CD4-positive, alpha-beta T cell treated with Interleukin-15 for 1 hour (primary cell): ENCODE data around the gene PIEZO2.

Experiments
- DNase-seq: peaks from one replicate; pipeline ENCODE4 v3.0.0-alpha.2; 2020

PIEZO2 gene

DNA sequence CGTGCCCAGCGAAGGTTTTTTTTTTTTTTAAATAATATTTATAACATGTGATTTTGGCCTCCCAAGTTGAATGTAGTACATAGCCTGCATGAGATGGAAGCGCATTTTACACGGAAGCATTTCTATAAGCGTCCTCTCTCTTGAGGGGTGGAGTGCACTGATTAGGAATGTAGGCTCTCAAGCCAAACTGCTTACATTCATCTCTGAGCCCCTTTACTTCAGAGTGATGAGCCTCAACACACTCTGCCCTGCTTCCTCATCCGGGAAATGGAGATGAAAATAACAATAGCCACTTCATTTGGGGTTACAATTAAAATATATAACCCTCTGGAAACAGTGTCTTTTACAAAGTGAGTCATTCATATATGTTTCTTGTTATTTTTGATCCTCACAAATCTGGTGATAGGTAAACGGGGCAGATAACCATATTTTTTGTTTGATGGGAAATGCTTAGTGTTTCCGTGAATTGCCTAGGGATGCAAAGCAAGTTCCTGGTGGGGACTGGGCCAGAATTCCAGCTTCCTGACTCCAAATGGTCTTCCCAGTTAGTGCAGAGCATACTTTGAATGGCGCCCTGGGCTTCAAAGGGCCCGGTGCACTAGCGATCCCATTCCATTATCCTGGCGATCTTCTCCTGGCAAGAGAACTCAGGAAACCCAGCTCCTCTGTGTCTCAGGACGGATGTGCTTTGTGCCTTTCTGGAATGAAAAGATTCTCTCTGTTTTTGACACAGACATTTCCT lies 124.3 kb downstream of the PIEZO2 start:
- DNase-seq, result no peak

DNA sequence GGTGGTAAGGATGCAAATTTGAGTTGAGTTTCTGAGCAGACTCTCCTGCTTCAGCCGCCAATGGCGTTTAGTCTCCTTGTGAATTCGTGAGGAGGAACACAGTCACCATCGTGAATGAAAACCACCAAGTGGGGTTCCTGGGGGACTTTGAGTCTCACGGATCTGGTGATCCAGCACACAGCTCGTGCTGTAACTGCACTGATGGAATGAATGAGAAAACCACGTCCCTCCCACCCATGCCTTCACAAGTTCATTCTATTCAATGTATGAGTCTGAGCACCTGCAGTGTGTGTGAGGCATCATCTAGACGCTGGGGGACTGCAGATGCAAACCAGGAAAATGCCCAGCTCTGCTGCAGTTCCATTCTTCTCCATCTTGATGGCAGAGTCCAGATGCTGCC lies 127.9 kb downstream of the PIEZO2 start:
- no peak for DNase-seq

DNA sequence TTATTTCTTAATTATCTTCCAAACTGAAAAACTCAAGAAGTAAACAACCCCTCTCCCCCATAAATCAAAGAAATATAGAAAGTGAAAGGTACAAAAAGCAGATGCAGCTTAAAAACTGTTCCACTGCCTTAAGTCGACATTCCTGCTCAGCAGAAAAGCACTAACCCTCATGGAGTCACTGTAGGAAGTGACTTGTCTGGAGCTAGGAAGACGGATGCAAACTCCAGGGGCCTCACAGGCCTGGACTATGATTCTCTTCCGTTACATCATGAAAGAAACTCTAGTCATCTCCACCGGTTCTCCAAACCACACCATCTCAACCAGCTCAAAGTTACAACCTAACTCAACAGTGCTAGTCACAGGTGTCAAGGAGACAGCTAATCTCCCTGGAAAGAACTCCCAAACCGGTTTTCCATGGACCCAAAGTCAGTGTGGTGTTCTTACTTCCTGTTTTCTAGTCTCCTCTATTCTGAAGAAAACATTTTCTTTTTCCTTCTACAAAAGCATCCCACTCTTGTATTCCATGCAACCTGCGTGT lies 128.4 kb downstream of the PIEZO2 start:
- no peak for DNase-seq

DNA sequence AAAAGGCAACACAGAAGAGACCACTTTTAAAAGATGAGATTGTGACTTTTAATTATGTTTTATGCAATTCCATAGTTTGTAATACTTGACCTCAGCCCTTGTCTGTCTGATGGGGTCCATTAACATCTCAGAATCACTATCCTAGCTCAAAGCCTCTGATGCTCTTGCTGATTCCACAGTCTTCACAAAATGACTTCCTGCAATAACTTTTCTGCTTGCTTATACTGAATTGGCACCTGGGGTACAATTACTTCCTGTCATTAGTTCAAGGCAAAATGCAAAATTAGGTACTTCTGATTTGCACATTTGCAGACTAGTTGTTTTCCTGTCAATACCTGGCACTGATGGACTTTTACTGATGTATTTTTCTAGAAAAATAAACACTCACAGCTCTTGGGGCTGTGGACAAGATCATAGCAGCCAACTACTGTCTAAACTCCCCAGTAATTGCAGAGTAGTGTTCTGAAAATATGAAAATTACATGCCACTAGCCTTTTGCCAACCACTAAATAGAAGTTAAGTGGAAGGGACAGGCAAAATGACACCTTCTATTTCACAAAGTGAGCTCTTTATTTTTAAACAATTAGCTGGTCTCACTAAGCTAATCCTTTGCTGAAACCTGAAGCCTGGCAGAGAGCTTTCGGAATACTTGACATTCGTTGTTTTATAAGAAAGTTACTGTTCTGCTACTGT lies 129.1 kb downstream of the PIEZO2 start:
- no peak for DNase-seq

DNA sequence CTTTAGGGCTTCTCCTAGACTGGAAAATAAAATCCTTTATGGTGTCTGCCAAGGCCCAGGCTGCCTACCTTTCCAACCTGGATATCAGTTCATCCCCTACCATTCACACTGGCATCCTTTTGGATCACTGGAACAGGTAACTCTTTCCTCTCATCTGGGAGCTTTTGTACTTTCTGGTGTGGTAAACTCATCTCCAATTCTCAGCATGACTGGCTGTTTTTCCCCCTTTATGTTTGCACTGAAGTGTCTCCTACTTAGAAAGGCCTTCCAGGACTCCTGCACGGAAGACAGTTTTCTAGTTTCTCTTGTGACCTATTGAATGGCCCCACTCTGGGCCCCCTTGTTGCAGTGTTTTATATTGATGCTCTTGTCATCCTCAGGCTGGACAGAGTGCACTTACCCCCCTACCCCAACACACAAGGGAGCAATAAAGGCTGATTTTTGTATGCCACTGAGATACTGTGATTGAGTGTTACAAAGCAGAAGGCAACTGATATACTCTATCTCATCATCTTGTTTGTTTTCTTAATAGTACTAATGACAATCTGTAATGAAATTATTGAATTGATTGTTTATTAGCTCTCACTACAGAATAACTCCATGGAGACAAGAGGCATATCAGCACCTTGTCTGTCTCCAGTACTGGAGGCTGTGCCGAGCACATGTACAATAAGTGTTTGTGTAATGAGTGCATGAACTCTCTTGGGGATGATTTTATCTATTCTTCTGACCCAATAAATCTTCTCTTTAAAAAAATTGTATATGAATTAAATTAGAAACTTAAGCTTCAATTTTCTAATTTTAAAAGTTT lies 129.9 kb downstream of the PIEZO2 start:
- no peak for DNase-seq

DNA sequence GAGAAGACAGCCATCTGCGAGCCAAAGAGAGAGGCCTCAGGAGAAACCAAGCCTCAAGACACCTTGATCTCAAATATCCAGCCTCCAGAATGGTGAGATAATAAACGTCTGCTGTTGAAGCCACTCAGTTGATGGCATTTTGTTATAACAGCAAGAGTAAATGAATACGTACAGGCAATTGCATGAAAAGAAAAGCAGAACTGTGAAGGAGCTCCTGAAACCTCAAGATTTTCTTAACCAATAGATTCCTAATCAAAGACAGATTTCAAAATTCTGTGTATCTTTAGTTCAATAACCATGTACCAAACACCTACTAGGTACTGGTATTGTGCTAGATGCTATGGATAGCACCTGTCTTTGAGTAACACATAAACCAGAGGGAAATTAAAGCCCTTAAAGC lies 139.5 kb downstream of the PIEZO2 start:
- DNase-seq, result no peak

DNA sequence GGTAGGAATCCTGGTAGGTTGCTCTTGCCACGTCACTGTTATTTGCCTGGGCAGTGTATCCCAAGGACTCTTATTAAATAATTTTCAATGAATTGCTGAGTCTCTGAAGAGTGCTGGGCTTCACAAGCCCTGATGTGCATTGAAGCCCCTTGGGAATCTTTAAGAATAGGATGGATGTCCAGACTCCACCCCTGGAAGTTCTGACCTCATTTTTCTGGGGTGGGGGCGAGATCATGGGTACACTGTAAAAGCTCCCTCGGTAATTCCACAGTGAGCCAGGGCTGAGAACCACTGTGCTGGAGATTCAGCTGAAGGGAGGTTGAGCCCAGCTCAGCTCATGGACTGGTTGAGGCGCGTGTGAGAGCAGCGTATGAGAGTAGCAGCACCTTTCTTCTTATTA lies 140.2 kb downstream of the PIEZO2 start:
- DNase-seq, result no peak

DNA sequence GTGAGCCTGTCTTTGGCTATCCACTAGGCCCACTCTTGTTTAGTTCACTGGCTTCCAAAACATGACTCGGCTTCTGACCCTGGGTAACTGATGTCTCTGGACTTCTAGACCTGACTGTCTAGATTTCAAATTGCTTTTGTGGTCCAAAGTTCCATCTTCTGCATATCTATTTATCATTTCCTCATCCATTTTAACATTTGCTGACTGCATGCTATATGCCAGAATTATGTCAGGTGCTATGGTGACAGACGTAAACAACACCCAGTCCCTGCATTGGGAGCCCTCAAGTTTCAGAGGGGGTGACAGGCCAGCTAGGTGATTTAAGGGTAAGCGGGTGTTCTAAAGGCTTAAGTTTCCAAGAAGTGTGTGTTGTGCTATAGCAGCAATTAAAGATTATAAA lies 140.9 kb downstream of the PIEZO2 start:
- DNase-seq, result no peak

DNA sequence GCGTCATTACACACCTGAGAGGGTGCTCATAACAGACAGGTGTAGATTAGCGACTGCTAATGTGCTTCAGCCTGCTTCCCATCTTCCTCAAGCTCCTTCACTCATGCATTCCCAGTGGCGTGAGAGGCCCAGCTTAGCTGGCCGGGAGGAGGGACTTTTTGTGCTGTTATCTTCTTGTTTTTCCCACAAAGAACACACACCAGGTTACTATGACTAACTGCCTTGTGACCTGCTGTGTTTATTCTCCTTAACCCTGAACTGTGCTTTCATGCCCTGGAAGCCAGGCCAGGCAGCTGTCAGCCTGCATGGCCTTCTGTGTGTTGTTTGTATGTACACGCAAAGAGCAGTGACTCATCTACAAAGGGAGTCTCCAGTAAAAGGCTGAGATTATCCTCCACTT lies 143.8 kb downstream of the PIEZO2 start:
- no peak for DNase-seq

DNA sequence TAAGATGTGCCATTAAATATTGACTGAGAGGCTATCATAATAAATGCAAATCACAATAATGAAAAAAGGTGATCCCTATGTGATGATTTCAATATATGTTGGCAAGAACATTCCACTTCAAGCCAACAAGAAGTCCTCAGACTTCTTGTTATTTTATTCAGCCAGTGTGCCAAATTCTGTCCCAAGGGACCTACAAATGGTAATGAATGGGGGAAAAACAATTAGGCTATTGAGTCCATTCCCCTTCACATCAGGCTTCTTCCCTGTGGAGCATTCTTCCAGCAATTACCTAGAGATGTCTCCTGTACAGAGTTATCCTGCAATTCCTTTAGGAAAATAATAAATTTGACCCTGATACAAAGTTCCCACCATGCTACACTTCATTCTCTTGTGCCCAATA lies 144.4 kb downstream of the PIEZO2 start:
- no peak for DNase-seq

DNA sequence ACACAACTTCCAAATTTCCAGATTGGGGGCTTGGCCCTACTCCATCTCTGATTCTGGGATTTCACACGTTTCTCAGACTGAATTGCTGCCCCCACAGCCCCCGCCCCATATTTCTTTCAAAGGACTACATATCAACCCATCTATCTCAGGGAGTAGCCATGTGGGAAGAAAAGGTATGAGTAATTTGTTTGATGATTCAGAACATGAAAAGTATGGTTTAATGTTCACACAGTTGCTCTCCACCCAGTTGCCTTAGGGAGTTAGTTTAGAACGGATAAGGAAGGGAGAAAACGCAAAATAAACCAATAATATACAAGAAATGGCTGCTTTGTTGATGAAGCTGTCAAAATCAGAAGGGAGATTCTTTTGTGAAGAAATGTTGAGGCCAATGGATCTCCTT lies 145.1 kb downstream of the PIEZO2 start:
- DNase-seq, result no peak

DNA sequence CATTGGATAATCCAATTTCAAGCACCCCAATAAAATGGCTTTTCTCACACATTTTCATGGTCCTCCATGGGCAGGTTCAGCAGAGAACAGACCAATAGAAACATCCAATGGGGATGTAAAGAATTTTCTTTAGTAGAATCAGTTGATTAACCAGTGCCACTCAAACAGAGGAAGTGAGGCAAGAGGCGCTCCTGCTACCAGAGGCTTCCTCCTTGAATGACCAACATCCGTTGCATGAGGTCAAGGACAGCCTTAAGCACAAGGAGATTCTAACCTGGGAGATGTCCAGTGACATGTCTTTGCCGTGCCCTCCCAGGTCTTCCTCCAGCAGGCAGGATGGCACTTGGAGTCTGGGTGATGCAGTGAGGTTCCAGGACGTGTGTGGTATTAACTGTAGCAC lies 146.6 kb downstream of the PIEZO2 start:
- no peak for DNase-seq

DNA sequence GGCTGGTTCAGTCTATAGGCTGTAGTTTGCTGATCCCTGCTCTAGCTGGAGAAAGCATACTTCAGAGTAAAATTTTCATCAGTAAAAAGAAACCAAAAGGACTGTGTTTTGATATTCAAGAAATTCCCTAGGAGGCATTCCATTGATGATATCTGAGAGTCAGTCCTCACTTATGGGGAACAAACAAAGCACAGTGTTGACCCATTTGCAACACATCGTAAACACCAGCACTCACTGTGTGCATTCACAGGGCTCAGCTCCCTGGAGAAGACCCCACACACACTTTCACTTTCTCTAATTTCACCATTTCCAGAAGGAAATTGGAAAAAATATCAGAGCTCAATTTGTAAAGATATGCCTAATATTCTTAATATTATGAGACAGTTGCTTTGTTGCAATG lies 147.1 kb downstream of the PIEZO2 start:
- no peak for DNase-seq

DNA sequence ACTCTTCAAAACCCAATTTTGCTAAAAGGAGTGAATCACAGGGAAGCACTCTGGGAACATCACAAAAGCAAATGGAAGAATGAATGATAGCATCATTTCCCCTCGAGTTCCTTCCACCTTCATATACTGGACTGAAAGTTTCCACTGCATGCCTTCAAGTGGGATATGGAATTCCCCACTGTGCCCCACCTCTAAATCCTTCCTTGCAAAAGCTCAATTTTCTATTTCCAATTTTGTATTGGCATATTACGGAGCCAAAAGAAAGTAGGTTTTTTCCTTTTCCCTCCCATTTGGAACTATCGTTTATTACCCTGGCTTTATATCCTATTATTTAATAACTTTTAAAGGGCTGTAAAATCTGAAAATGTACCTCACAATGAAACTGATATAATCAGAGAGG lies 149.3 kb downstream of the PIEZO2 start:
- DNase-seq, result no peak

DNA sequence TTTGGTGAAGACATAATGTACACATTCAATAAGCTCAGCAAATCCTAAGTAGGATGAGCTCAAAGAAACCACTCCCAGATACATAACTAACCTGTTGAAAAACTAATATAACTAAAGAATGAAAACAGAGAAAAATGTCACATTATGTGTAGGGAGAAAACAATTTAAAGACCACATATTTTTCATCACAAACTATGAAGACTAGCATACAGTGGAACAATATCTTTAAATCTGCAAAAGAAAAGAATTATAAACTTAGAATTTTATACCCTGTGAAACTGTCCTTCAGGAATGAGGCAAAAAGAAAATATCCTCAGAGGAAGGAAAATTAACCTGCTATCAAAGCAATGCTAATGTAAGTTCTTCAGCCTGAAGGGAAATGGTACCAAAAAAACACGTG lies 151.5 kb downstream of the PIEZO2 start:
- DNase-seq, result no peak

DNA sequence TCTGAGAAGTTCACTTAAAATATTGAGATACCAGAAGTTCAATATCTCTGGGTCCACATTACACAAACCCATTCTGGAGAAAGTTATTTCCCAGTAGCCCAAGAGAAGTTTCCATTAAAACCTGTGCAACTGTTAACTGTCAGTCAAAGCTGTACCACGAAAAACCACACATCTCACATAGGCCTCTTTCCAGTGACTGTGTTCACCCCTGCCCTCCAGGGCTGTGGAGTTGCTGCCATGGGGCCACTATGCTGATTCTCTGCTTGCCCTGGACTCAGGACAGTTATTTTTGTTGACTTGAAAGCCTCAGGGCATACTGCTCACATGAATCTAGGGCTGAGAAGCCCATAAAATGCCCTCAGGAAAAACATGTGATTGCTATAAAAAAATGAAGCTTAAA lies 153.8 kb downstream of the PIEZO2 start:
- DNase-seq, result no peak

DNA sequence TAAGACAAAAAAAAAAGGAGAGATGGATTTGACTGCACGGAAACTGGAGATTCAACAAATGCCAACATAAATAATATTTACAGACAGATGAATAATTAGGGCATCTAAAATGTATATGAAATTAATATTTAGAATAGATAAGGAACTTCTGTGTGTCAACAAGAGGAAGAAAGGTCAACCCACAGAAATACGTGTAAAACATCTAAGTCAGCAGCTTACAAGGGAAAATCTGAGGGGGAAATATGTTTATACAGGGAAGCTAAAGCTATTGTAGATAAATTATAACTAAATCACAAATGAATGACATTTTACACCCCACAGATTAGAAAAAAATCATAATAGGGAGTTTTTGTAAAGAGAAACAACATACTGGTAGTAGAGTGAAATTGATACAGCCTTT lies 159.9 kb downstream of the PIEZO2 start:
- no peak for DNase-seq

DNA sequence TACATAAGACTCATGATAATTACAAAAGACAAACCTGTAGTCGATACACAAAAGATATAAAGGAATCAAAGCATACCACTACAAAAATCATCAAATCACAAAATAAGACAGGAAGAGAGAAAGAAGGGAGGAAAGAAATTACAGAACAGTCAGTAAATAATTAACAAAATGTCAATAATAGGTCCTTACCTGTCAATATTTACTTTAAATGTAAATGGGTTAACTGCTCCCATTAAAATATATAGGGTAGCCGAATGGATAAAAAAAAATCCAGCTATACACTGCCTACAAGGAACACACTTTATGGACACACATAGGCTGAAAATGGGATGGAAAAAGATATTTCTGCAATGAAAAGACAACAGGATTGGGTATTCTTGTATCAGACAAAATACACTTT lies 163.7 kb downstream of the PIEZO2 start:
- no peak for DNase-seq

DNA sequence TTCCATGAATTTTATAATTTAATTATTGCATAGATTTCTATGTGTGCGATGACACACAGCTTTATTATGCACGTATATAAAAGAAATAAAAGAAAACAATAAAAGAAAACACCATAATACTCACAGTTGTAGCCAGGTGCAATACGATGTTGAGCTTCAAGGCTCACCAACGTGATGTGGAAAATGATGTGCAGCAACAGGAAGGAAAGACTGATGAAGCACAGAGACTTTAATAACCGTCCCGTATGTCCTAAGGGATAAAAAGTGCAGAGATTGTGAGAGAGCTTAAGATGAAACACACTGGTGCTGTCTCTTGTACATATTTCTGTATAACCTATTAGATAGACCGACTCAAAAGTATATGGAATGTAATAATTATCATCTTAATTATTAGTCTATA lies 170.0 kb downstream of the PIEZO2 start:
- no peak for DNase-seq

DNA sequence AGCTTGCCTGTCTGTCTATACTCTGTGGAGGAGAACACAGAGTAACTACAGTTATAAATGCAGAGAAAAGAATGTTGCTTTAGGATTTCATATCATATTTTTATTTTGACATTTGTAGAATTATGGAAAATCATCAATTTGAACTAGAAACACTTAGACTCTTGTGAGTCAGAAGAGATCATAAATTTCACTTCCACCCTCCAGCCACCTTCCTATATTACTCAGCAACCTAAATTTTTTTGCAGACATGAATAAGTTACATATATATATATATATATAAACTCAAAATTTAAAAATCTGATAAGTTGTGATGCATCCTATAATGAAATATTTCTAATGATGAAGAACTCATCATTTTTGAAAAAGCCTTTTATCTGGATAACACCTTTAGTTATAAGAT lies 172.3 kb downstream of the PIEZO2 start:
- no peak for DNase-seq

DNA sequence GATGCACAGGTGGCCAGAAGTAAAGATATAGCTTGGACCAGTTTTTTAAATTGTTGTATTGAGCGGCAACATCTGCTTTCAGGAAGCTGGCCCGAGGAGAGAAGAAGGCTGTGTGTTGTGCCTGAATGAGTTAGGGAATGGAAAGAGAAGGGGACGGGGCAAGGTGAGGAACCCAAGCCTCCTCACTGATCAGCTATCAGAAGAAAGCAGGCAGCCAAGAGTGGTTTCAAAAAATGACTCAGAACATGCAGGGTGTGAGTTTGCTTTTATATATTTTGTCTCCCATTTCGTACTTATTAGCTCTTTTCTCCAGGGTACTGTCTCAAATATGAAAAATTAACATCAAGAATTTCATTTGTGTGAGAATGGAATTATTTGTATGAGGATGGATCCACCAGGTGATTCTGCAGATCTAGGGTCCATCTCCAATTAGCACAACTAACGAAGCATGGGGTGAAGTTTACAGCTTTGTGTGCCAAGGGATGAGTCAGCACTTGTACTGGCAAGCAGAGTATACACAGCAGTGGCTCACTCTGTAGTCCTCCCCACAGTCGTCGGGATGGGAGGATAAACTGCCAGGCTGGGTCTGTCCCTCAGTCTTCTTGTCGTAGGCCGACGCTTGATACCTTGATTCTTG lies 175.7 kb downstream of the PIEZO2 start:
- no peak for DNase-seq

DNA sequence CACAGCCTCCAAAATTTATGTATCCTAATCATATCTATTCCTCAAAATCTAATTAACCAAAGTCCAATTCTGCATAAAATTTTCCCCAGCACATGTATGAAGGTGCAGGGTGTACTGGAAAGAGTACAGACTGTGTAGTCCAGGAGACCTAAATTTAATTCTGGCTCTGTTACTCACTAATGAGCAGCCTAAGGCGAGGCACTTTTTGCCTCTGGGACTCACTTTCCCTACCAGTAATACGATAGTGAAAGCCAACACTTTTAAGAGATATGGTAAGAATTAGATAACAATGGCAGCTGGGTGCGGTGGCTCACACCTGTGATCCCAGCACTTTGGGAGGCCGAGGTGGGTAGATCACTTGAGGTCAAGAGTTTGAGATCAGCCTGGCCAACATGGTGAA lies 177.7 kb downstream of the PIEZO2 start:
- no peak for DNase-seq

DNA sequence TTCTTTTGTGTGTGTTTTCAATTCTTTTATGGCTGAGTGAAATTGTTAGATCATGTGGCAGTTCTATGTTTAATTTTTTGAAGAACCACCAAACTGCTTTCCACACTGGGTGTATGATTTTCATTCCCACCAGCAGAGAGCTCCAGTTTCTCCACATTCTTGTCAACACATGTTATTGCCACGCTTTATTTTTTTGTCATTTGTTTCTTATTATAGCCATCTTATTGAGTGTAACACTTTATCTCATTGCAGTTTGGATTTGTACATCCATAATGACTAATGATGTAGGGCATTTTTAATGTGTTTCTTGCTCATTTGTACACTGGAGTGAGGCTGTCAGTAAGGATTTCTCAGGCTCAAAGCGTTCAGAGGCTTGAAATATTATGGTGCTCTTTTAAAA lies 184.2 kb downstream of the PIEZO2 start:
- DNase-seq, result no peak
